ENCODE measurements around the gene HS6ST2. TPM values are rescaled to one million over a fixed set of nuclear protein-coding genes. Genes with fewer than 3 reads are reported as not detected.

The HS6ST2 gene
- polyA plus RNA-seq, 1 donor (not counting 4 experiments of a cell fraction or from before 2014, with no cell fraction given), result 0.43 TPM

- FAIRE-seq, result no peak
- H4K20me1 ChIP-seq (ENCODE audit: control insufficient read depth, extremely low read depth, insufficient read depth, low read length), result no peaks in the 10 kb centered on the region
- H3K9me1 ChIP-seq (ENCODE audit: control insufficient read depth, extremely low read depth, insufficient read depth, low read length), result no peaks in the 10 kb centered on the region
- H3K36me3 ChIP-seq (ENCODE audit: control insufficient read depth in 2 of 2, extremely low read depth in 1 of 2, insufficient read depth in 2 of 2, low read length in 2 of 2), result no peaks in the 10 kb centered on the region
- no peaks in the 10 kb centered on the region for H3K27me3 ChIP-seq (ENCODE audit: control insufficient read depth, extremely low read depth, insufficient read depth, low read length)
- H3K4me3 ChIP-seq (ENCODE audit: control insufficient read depth in 2 of 3, extremely low read depth in 1 of 3, insufficient read depth in 2 of 3, low read depth in 1 of 3, low read length in 3 of 3), result no peak overlapping the region
- H3K4me1 ChIP-seq (ENCODE audit: control insufficient read depth, extremely low read depth, insufficient read depth, low read length), result no peaks in the 10 kb centered on the region
- no peak for DNase-seq (ENCODE audit: low read depth, low spot score)
- no peak overlapping the region for H3K4me2 ChIP-seq (ENCODE audit: control insufficient read depth, extremely low read depth, insufficient read depth, low read depth, low read length)
- TF ChIP-seq EZH2 (IDR thresholded peaks at IDR 0.05; ENCODE audit: low read length) (no peak), CTCF (optimal IDR thresholded peaks at IDR 0.05 in 1 of 3, IDR thresholded peaks at IDR 0.05 in 1 of 3, conservative IDR thresholded peaks at IDR 0.05 in 1 of 3; ENCODE audit: extremely low read depth in 1 of 3, insufficient read depth in 2 of 3, low read length in 3 of 3) (no peak)
- no peak overlapping the region for H3K27ac ChIP-seq (ENCODE audit: control insufficient read depth, insufficient read depth, low read length)
- H3K9ac ChIP-seq (ENCODE audit: control insufficient read depth, extremely low read depth, insufficient read depth, low read length), result no peak overlapping the region
- no peaks in the 10 kb centered on the region for H3K79me2 ChIP-seq (ENCODE audit: control insufficient read depth, insufficient read depth, low read length)
- H3K9me3 ChIP-seq (ENCODE audit: control insufficient read depth, low read depth, low read length), result no peaks in the 10 kb centered on the region
- H2AFZ ChIP-seq (ENCODE audit: control insufficient read depth, low read length), result no peak overlapping the region
- dilution Hi-C loops (cut with MboI; ENCODE audit: extremely low pct_ligation_motif_present, low sequenced_read_pairs), result no loop called here
These were observed 216.2 kb downstream of the HS6ST2 start for GRCh38 chrX:132742246-132742645.

GRCh38 chrX:132741689-132742088, 216.7 kb downstream of the HS6ST2 start:
- no peak overlapping the region for H3K4me2 ChIP-seq (ENCODE audit: control insufficient read depth, extremely low read depth, insufficient read depth, low read depth, low read length)
- no peak overlapping the region for H3K9ac ChIP-seq (ENCODE audit: control insufficient read depth, extremely low read depth, insufficient read depth, low read length)
- H3K4me3 ChIP-seq (ENCODE audit: control insufficient read depth in 2 of 3, extremely low read depth in 1 of 3, insufficient read depth in 2 of 3, low read depth in 1 of 3, low read length in 3 of 3), result no peak overlapping the region
- no peaks in the 10 kb centered on the region for H3K9me3 ChIP-seq (ENCODE audit: control insufficient read depth, low read depth, low read length)
- DNase-seq (ENCODE audit: low read depth, low spot score) (no peak), FAIRE-seq (no peak)
- H3K4me1 ChIP-seq (ENCODE audit: control insufficient read depth, extremely low read depth, insufficient read depth, low read length), result no peaks in the 10 kb centered on the region
- no peaks in the 10 kb centered on the region for H3K79me2 ChIP-seq (ENCODE audit: control insufficient read depth, insufficient read depth, low read length)
- H3K36me3 ChIP-seq (ENCODE audit: control insufficient read depth in 2 of 2, extremely low read depth in 1 of 2, insufficient read depth in 2 of 2, low read length in 2 of 2), result no peaks in the 10 kb centered on the region
- dilution Hi-C loops (cut with MboI; ENCODE audit: extremely low pct_ligation_motif_present, low sequenced_read_pairs), result no loop called here
- no peaks in the 10 kb centered on the region for H3K27me3 ChIP-seq (ENCODE audit: control insufficient read depth, extremely low read depth, insufficient read depth, low read length)
- no peak overlapping the region for H2AFZ ChIP-seq (ENCODE audit: control insufficient read depth, low read length)
- H3K27ac ChIP-seq (ENCODE audit: control insufficient read depth, insufficient read depth, low read length), result no peak overlapping the region
- TF ChIP-seq EZH2 (IDR thresholded peaks at IDR 0.05; ENCODE audit: low read length) (no peak), CTCF (optimal IDR thresholded peaks at IDR 0.05 in 1 of 3, IDR thresholded peaks at IDR 0.05 in 1 of 3, conservative IDR thresholded peaks at IDR 0.05 in 1 of 3; ENCODE audit: extremely low read depth in 1 of 3, insufficient read depth in 2 of 3, low read length in 3 of 3) (no peak)
- H4K20me1 ChIP-seq (ENCODE audit: control insufficient read depth, extremely low read depth, insufficient read depth, low read length), result no peaks in the 10 kb centered on the region
- no peaks in the 10 kb centered on the region for H3K9me1 ChIP-seq (ENCODE audit: control insufficient read depth, extremely low read depth, insufficient read depth, low read length)
